ENCODE measurements around the gene GABRB1.

DNA sequence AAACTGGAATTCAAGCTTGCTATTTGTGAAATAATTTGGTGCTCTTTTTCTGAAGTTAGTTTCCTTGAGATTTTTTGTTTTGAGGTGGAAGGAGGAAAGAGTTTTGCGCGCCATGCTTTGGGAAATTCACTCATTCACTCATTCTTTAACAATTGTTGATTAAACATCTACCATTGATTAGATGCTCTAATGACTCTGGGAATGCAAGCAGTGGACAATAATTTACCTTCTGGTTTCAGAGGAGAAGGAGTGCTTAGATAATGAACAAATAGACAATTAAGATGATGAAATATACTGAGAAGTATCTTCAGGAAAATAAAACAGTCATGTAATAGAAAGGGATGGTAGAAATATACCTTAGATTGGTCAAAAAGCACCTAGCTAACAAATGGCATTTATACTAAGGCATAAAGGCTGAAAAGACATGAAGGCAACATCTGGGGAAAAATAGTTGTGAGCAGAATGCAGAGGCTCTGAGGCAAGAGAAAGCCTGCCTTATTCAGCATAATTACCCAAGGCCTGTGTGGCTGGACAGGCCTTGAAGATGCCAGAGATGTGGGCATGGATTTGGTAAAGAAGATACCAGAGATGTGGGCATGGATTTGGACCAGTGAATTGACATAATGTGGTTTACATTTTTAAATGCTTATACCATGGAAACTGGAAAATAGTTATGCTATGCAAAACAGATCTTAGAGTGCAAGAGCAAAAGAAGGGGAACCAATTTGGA lies 434.9 kb downstream of the GABRB1 start:
- no peak for TF ChIP-seq EZH2phosphoT487 (IDR thresholded peaks at IDR 0.05; ENCODE audit: borderline replicate concordance)
- TF ChIP-seq, protein P1, sequence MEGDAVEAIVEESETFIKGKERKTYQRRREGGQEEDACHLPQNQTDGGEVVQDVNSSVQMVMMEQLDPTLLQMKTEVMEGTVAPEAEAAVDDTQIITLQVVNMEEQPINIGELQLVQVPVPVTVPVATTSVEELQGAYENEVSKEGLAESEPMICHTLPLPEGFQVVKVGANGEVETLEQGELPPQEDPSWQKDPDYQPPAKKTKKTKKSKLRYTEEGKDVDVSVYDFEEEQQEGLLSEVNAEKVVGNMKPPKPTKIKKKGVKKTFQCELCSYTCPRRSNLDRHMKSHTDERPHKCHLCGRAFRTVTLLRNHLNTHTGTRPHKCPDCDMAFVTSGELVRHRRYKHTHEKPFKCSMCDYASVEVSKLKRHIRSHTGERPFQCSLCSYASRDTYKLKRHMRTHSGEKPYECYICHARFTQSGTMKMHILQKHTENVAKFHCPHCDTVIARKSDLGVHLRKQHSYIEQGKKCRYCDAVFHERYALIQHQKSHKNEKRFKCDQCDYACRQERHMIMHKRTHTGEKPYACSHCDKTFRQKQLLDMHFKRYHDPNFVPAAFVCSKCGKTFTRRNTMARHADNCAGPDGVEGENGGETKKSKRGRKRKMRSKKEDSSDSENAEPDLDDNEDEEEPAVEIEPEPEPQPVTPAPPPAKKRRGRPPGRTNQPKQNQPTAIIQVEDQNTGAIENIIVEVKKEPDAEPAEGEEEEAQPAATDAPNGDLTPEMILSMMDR (conservative IDR thresholded peaks at IDR 0.05; ENCODE audit: low read length) = no peak

Measured in Loucy (cell line).